Occipital lobe (tissue), 2 donors: Measurements from ENCODE around the gene RNU6-7. TPM values are rescaled to one million over a fixed set of nuclear protein-coding genes. Genes with fewer than 3 reads are reported as not detected.

Experiments
- DNase-seq: peaks from one replicate; lab custom pipeline; 2025; lab: John Stamatoyannopoulos, UW
- total RNA-seq: library from RNA; depleted of rRNA; stranded (reverse); fragments of >200 nt; gene quantifications from one replicate; pipeline ENCODE4 v1.2.3, GENCODE V29; 2014

Gene RNU6-7
- total RNA-seq = not detected

DNA sequence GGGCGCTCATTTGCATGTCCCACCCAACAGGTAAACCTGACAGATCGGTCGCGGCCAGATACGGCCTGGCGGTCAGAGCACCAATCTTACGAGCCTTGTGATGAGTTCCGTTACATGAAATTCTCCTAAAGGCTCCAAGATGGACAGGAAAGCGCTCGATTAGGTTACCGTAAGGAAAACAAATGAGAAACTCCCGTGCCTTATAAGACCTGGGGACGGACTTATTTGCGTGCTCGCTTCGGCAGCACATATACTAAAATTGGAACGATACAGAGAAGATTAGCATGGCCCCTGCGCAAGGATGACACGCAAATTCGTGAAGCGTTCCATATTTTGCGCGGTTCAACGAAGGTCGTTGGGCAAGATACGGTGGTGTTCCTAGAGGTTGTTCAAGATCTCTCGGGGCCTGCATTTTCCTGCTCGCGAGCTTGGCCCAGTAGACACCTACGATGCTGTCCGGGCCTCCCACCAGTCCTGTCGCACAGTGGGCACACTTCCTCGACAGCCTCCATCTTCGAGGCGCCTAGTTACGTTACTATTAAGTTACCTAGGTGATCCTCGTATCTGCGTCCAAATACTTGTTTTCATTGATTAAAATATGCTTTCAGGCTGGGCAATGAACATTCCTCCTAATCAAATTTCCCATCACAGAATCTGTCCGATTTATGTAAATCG lies at the start of gene RNU6-7:
RNU6-7 (plus strand) TSS at position 230 of the 675 bp plus-strand sequence.
- peak; percentile 16 for DNase-seq

DNA sequence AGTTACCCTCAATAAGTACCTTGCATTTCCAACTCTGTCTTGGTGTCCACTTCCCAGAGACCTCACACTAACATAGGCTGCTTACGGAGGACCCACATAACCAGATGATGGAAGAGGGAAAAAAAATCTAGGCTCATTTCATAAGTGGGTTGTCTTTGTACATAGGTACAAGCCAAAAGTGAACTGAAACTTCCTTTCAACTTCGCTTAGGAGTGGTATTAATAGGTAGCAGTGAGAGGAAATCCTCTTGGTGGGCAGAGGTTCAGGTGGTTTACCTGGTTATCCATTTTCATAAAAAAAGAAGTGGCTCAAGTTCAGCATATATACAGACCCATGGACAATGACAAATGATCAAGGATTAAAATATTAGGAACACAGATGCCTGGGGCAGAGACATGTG lies 35.8 kb upstream of the RNU6-7 start:
- DNase-seq = no peak

GRCh38 chr14:32166924-32167323 lies 34.9 kb upstream of the RNU6-7 start:
- DNase-seq = no peak

- no peak for DNase-seq
These were observed 33.9 kb upstream of the RNU6-7 start for GRCh38 chr14:32167907-32168306.

GRCh38 chr14:32169191-32169590 lies 32.7 kb upstream of the RNU6-7 start:
- DNase-seq = no peak

DNA sequence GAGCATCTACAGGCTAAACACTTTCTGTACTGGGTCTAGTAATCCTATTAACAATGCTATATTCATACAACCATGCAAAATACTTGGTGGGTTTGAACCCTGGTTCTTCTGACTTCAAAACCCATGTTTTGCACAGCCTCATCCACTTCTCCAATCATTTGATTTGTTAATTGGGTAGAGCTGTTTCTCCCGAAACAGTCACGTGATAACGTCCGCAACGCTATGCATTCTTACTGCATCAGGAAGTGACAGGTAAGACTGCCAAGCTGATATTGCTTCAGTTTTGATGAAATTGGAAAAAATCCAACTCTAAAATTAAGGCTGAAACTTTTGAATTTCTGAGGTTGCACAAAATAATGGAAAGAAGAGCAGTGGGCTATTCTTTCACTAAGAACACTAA lies 30.4 kb upstream of the RNU6-7 start:
- DNase-seq = no peak

DNA sequence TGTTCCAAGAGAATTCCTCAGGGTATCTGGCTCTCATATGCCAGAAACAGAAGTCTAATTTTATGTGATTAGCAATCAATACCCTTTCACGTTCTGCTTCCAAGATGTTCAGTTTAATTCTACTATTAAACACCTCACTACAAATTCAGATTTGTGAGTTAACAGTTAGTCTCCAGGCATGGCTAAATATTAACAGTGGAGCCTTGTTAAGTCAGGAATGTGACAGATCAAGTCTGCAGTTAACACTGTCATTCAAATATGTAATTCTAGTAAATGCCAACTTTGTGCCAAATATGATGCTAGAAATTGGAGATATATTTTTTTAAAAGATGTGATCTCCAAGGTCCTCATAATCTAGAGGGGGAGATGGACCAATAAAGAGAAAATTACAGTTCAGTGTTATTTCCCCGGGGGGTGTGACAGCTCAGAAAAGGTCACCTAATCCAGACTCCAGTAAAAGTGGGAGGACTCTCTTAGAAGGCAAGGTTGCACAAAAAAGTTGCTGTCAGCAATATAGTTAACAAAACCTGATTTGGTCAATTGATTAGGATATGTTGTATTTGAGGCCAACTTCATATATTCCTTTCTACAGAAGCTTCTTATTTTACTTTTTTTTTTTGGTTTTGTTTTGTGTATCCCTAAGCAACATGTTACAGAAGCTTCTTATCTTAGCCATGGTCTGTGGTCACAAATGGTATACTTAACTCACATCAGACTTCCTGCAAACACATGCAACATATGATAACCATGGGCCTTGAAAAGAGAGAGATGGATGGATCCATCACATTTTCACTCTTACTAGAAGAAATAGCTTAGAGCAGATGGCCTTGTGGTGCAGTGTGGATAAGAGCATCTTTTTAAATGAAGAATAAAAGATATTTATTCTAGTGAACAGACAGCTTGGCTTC lies 18.4 kb upstream of the RNU6-7 start:
- no peak for DNase-seq

GRCh38 chr14:32185097-32185496 lies 16.7 kb upstream of the RNU6-7 start:
- DNase-seq = no peak

GRCh38 chr14:32186248-32186647 lies 15.6 kb upstream of the RNU6-7 start:
- no peak for DNase-seq

- no peak for DNase-seq
These were observed 12.0 kb upstream of the RNU6-7 start for GRCh38 chr14:32189811-32190210.

GRCh38 chr14:32190673-32191072 lies 11.2 kb upstream of the RNU6-7 start:
- no peak for DNase-seq

- DNase-seq = no peak
These were observed 9.0 kb upstream of the RNU6-7 start for GRCh38 chr14:32192712-32193373.

DNA sequence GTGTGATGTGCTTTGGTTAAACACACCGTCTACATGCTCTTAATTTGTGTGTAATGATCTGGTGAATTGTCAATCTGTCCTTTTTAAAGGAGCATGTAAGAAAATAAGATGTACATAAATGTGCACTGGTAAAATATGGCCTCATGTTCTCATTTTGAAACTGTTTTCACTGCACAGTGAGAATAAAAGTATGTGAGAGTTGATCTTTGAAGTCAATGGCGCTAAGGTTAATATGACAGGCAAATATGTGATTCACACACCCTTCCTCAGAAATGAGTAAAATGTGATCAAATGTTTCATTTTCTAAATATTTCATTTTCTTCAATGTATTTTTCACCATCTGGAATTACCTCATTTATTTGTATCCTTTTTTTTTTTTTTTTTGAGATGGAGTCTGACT lies 8.3 kb upstream of the RNU6-7 start:
- no peak for DNase-seq

- no peak for DNase-seq
These were observed 6.2 kb upstream of the RNU6-7 start for GRCh38 chr14:32195636-32196035.

- no peak for DNase-seq
These were observed 3.9 kb upstream of the RNU6-7 start for GRCh38 chr14:32197919-32198318.

- no peak for DNase-seq
These were observed 1.3 kb upstream of the RNU6-7 start for GRCh38 chr14:32200368-32201192.

- peak; percentile 43 for DNase-seq
These were observed 541 bp upstream of the RNU6-7 start for GRCh38 chr14:32201193-32201815.

GRCh38 chr14:32202491-32202997 lies 699 bp downstream of the RNU6-7 start:
- DNase-seq = no peak

DNA sequence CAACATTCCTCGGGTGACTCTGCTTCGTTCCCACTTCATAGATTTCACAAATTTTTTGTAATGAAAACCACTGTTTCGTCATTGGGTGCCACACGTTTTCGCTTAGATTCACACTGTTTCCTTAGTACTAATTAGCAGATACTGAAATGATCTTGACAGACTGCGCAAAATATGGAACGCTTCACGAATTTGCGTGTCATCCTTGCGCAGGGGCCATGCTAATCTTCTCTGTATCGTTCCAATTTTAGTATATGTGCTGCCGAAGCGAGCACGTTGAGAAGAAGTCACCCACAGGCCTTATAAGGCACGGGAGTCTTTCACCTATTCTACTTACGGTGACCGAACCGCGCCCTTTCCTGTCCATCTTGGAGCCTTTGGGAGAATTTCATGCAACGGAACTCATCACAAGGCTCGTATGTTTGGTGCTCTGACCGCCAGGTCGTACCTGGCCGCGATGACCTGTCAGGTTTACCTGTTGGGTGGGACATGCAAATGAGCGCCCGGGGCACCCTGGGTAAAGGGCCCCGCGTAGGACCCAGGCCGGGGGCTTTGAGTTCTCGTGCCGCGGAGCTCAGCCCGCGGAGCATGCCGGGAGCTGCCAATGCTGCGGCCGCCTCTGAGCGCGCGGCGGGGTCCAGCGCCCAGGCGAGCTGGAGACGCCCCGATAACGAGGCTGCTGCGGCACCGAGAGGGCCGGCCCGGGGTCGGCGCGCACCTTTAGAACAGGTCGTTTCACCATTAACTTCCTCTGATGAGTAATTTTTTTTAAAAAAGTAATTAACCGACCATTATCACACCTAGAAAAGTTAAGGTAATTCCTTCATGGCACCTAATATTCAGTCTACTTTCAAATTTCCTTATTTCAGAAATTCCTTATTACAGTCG lies 1.4 kb downstream of the RNU6-7 start, which contains the start of gene RNU6-8:
RNU6-8 (minus strand) TSS at position 272 of the 885 bp plus-strand sequence.
- peak; percentile 83 for DNase-seq
